Activated CD4-positive, alpha-beta T cell treated with anti-CD3 and anti-CD28 coated beads for 4 hours (primary cell): ENCODE results near the gene GREM2.

ENCODE experiments used
- DNase-seq, 2 donors: peaks; one replicate each; pipeline ENCODE4 v3.0.0-alpha.2; 2020

The GREM2 gene

DNA sequence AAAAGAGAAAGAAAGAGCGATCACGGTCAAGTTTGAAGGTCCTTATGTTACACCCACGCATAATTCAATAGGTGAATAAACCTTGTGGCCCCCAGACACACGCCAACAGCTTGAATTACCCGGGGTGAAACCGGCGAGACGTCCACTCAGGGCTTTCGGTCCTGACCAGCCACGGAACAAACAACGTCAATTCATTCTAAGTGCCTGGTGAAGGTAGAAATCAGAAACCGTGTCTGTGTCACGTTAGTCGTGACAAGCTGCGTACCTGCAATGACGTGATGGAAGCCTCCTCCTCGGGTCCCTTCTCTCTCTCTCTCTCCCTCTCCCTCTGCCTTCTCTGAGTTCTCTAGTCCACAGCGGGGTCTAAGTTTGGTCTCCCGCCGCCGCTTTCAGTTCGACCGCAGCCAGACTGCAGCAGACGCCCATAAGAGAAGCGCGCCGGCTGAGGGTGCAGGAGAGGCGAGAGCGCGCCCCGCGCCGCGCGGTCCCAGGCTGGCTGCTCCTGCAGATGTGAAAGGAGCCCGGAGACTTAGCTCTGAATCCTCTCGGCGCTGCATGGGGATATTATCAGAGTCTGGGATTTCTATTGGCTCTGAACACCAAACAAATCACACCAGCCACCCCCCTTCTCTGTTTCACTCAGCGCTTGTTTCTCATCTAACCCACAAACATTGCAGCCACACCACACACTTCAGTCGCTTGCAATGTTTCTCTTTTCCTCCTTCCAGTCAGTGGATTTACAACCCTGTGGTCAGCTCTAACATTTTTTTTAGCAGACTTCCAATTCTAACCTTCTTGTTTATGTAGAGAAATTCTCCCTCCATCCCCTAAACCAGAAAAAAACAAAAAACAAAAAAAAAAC is at the start of gene GREM2:
GREM2 (minus strand) TSS at position 537 of the 862 bp plus-strand sequence. CDS start 118,680 bp downstream, outside the sequence.
- DNase-seq: peak; percentile 13 to 24

GRCh38 chr1:240658312-240658960 is 46.5 kb upstream of the GREM2 start:
- DNase-seq: no peak

GRCh38 chr1:240656531-240656930 is 44.6 kb upstream of the GREM2 start:
- no peak for DNase-seq

DNA sequence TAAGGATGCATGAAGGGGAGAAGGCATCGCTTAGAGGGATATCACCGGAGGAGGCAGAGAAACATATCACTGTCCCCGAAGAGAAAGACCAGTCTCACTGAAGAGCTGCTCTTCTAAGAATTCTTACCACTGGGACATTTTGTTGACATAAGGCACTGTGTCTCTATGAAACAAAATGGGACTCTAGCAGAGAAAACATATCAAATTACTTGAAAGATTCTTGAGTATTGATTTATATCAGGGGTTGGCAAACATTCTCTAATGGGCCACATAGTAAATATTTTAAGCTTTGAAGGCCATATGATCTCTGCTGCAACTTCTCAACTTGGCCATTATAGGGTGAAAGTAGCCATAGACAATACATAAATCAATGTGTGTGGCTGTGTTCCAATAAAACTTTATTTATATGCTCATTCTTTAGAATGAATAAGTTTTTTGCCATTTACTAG is 41.0 kb upstream of the GREM2 start:
- DNase-seq: no peak

GRCh38 chr1:240652549-240652948 is 40.6 kb upstream of the GREM2 start:
- no peak for DNase-seq

DNA sequence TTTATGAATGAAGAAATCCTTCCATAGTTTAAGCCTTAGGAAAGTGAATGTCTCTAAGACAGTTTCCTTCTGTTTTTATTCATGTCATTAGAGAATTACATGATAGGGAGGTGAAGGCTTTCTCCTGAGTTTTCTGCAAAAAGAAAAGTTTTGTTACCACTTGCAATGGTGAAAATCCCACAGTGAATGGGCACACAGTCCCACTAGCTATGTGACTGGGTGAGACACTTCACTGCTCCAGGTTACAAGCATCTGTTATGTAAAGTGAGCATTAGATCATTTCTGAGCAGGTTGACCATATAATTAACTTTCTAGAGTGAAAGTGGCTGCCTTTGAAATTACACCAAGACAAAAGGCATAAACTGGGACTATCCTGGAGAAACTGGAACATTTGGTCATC is 38.9 kb upstream of the GREM2 start:
- DNase-seq: no peak

GRCh38 chr1:240649733-240650721 is 38.1 kb upstream of the GREM2 start:
- DNase-seq: no peak

GRCh38 chr1:240646571-240647240 is 34.8 kb upstream of the GREM2 start:
- DNase-seq: no peak

GRCh38 chr1:240644732-240645131 is 32.8 kb upstream of the GREM2 start:
- DNase-seq: no peak

DNA sequence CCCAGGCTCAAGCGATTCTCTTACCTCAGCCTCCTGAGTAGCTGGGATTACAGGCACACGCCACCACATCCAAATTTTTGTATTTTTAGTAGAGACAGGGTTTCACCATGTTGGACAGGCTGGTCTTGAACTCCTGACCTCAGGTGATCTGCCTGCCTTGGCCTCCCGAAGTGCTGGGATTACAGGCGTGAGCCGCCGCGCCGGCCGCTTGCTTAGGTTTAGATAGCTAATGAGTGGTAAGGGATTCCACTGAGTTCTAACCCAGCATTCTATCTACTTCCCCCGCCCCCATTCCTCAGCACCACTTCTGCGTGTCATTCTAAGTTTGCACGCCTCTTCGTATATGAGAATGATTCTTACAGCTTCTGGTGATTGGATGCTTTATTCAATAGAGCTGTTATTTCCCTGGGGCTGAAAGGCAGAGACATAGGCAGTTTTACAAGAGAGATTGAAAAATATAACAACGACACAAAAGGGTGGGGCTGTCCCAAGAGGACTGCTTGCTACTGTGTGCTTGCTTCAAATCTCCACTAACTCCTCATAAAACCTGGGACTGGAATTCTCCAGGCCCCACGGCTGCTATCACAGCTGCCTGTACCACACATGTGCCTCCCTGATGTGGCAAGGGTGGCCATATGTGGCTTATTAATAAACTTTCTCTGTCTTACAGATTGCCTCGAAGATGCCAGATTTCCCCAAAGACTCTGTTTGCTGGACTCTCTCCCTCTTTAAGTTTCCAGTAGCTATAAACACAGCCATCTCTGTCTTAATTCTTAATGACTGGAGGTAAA is 23.7 kb upstream of the GREM2 start:
- no peak for DNase-seq

- DNase-seq: no peak
Measured at GRCh38 chr1:240630409-240630808, 18.5 kb upstream of the GREM2 start.

DNA sequence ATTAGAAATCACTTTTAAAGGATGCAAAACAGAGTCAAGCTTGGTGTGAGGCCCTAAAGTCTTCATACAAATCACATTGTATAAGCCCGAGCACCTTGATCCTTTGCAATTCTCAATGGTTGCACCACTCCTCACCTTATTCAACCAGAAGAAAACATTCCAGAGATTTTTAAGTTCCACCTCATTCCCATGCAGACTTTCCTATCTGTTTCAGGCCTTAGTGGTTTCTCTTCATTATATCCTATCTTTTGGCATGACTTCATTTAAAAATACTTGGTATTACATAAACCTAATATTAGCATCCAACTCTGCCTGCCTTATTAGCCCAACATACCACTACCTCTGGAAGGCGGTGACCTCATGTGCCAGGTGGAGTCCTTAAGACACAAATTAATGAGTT is 9.3 kb upstream of the GREM2 start:
- no peak for DNase-seq

DNA sequence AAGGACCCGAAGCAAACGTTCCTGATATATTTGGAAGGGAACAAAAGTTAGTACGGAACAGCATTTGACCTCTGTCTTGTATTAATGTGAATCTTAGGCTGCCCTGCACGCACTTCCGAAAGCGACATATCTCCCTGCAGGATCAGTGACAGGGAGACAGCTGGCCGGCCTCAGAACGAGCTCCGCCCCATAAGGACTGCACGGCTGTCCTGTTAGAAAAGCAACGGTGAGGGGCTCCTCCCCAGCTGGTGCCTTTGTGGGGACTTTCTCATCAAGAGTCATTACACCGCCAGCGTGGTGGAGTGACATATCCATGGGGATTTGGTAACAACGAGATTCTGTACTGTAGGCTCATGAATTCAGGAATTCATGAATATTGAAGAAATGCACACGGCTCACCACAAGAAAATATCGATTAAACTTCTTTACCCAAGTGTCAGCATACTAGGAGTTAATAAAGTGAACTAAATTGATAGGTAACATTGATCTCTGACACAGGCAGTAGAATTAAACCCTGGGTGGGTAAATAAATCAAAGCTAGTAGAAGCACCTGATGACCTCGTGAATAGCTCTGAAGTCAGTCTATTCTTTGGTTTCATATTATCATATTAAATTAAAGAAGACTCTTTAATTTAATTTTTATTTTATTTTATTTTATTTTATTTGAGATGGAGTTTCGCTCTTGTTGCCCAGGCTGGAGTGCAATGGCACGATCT is 8.1 kb upstream of the GREM2 start:
- DNase-seq: no peak

- DNase-seq: no peak
Measured at GRCh38 chr1:240619357-240619756, 7.4 kb upstream of the GREM2 start.

DNA sequence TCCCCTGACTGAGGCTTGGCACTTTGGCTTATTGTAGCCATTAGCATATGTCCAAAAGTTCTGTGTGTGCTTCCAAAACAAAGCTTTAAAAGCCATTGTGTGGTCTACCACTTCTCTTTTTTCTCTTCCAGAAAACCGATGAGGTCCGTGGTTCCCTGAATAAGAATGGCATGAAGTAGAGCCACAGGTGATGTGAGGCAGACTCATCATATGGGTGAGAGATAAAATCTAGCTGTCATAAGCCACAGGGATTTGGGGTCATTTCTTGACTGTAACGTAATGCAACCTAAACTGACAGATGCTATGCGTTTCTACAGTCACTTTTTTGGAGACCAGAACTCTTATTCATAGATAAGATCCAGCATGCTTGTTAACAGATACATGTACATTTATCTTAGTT is 7.0 kb upstream of the GREM2 start:
- no peak for DNase-seq

GRCh38 chr1:240616018-240616417 is 4.1 kb upstream of the GREM2 start:
- DNase-seq: no peak

- no peak for DNase-seq
Measured at GRCh38 chr1:240613356-240614142, 1.6 kb upstream of the GREM2 start.

GRCh38 chr1:240612811-240613210 is 856 bp upstream of the GREM2 start:
- DNase-seq: no peak

- DNase-seq: no peak
Measured at GRCh38 chr1:240611228-240611618, 732 bp downstream of the GREM2 start.

GRCh38 chr1:240610636-240611035 is 1.3 kb downstream of the GREM2 start:
- DNase-seq: no peak
